GM12878 (cell line): Measurements from ENCODE around the gene GGT1. TPM values are rescaled to one million over a fixed set of nuclear protein-coding genes. Genes with fewer than 3 reads are reported as not detected.

Experiments
- BACH1 ChIP-seq: fragments of 450-650 bp; IDR thresholded peaks from 2 replicates; pipeline ENCODE4 v1.6.1; 2017; ENCODE audit warnings: mild to moderate bottlenecking, borderline replicate concordance
- BMI1 ChIP-seq: fragments of 450-650 bp; IDR thresholded peaks from 2 replicates; pipeline ENCODE4 v1.6.1; 2016; ENCODE audit warnings: mild to moderate bottlenecking, moderate library complexity, borderline replicate concordance
- CBFB ChIP-seq: IDR thresholded peaks from 2 replicates; pipeline ENCODE4 v1.6.1; 2016; ENCODE audit warnings: antibody characterized with exemption, low read depth
- CEBPB ChIP-seq, 2 experiments: fragments of 150-350 bp in 1 of 2; IDR thresholded peaks; 2 replicates each; pipeline ENCODE4 v1.6.1; 2012 to 2014; ENCODE audit warnings: low read depth in 2 of 2, low read length in 2 of 2, borderline replicate concordance in 1 of 2, inconsistent platforms in 1 of 2
- CHD2 ChIP-seq: IDR thresholded peaks from 2 replicates; pipeline ENCODE4 v1.6.1; 2011; ENCODE audit warnings: low read depth, low read length, improper control_type of control experiment, borderline replicate concordance
- DPF2 ChIP-seq: fragments of 450-650 bp; IDR thresholded peaks from 2 replicates; pipeline ENCODE4 v1.6.1; 2017; ENCODE audit warnings: mild to moderate bottlenecking
- EGR1 ChIP-seq, 2 experiments: IDR thresholded peaks; 1 replicate in 1 of 2; 2 replicates in 1 of 2; pipeline ENCODE4 v1.6.1; 2011 to 2012; ENCODE audit warnings: low read depth in 2 of 2, low read length in 2 of 2, borderline replicate concordance in 1 of 2, mild to moderate bottlenecking in 1 of 2, moderate library complexity in 1 of 2
- FOXK2 ChIP-seq: fragments of 450-650 bp; IDR thresholded peaks from 2 replicates; pipeline ENCODE4 v1.6.1; 2017; ENCODE audit warnings: mild to moderate bottlenecking, moderate library complexity
- HDGF ChIP-seq: fragments of 450-650 bp; IDR thresholded peaks from 2 replicates; pipeline ENCODE4 v1.6.1; 2016; ENCODE audit warnings: antibody characterized with exemption
- HSF1 ChIP-seq: fragments of 150-350 bp; IDR thresholded peaks from 2 replicates; pipeline ENCODE4 v1.6.1; 2014; ENCODE audit warnings: mild to moderate bottlenecking, low read depth, low read length
- JUND ChIP-seq: IDR thresholded peaks from 2 replicates; pipeline ENCODE4 v1.6.1; 2012; ENCODE audit warnings: low read depth, mild to moderate bottlenecking, low read length, improper control_type of control experiment, moderate library complexity
- MYB ChIP-seq: fragments of 150-350 bp; IDR thresholded peaks from 2 replicates; pipeline ENCODE4 v1.6.1; 2014; ENCODE audit warnings: mild to moderate bottlenecking, low read depth, low read length, borderline replicate concordance
- NFIC ChIP-seq: IDR thresholded peaks from 2 replicates; pipeline ENCODE4 v1.6.1; 2012; ENCODE audit warnings: low read depth, mild to moderate bottlenecking, inconsistent platforms, low read length, moderate library complexity
- NFXL1 ChIP-seq: fragments of 450-650 bp; IDR thresholded peaks from 2 replicates; pipeline ENCODE4 v1.6.1; 2017; ENCODE audit warnings: antibody characterized with exemption, mild to moderate bottlenecking, borderline replicate concordance
- NR2F1 ChIP-seq: fragments of 450-650 bp; conservative IDR thresholded peaks from 2 replicates; pipeline ENCODE4 v1.6.1; 2017; ENCODE audit warnings: mild to moderate bottlenecking
- PAX8 ChIP-seq: fragments of 450-650 bp; IDR thresholded peaks from 2 replicates; pipeline ENCODE4 v1.6.1; 2017; ENCODE audit warnings: mild to moderate bottlenecking, moderate library complexity
- STAT3 ChIP-seq: IDR thresholded peaks from 2 replicates; pipeline ENCODE4 v1.6.1; 2011; ENCODE audit warnings: low read depth, low read length, improper control_type of control experiment
- TCF12 ChIP-seq: IDR thresholded peaks from 2 replicates; pipeline ENCODE4 v1.6.1; 2011; ENCODE audit warnings: low read depth, mild to moderate bottlenecking, low read length
- YBX1 ChIP-seq: fragments of 450-650 bp; IDR thresholded peaks from 2 replicates; pipeline ENCODE4 v1.6.1; 2016; ENCODE audit warnings: antibody characterized with exemption
- ZBED1 ChIP-seq: IDR thresholded peaks from 2 replicates; pipeline ENCODE4 v1.6.1; 2016; ENCODE audit warnings: borderline replicate concordance
- ZNF207 ChIP-seq: fragments of 450-650 bp; IDR thresholded peaks from 2 replicates; pipeline ENCODE4 v1.6.1; 2014; ENCODE audit warnings: antibody characterized with exemption, mild to moderate bottlenecking, borderline replicate concordance
- ZSCAN29 ChIP-seq: fragments of 450-650 bp; IDR thresholded peaks from 2 replicates; pipeline ENCODE4 v1.6.1; 2017; ENCODE audit warnings: mild to moderate bottlenecking, moderate library complexity
- polyA plus RNA-seq, 11 experiments: library from polyadenylated mRNA; depleted of rRNA in 4 of 11; unstranded in 6 of 11; stranded (reverse) in 5 of 11; fragments of >200 nt; fragmentation: Nextera tagmentation in 4 of 11; fragmentation: Illumina TruSeq in 1 of 11; extraction: Ambion mirVana in 4 of 11; extraction: Trizol in 1 of 11; gene quantifications; 1 replicate in 1 of 11; 2 replicates in 10 of 11; pipeline versions ENCODE4 v1.2.1 to v1.2.3, GENCODE V29; 2011 to 2016; ENCODE audit warnings: inconsistent platforms in 2 of 11, missing spikeins in 2 of 11, low read depth in 1 of 11
- total RNA-seq, 4 experiments: library from RNA; depleted of rRNA in 3 of 4; stranded (reverse); fragments of >200 nt in 3 of 4; fragmentation: Illumina TruSeq in 1 of 4; extraction: Trizol in 1 of 4; gene quantifications; 2 replicates each; pipeline versions ENCODE4 v1.2.1 to v1.2.3, GENCODE V29; 2013 to 2021
- TF ChIP-seq, protein P1 (sequence below): fragments of 450-650 bp; IDR thresholded peaks from 2 replicates; pipeline ENCODE4 v1.6.1; 2017; ENCODE audit warnings: low read depth, mild to moderate bottlenecking, moderate library complexity

GGT1 gene
- total and polyA plus RNA-seq, 10 of the 15 experiments (the other 5 are each of a cell fraction or from before 2014, with no cell fraction given): 0.47 to 26.6 (median 9.1) TPM

DNA sequence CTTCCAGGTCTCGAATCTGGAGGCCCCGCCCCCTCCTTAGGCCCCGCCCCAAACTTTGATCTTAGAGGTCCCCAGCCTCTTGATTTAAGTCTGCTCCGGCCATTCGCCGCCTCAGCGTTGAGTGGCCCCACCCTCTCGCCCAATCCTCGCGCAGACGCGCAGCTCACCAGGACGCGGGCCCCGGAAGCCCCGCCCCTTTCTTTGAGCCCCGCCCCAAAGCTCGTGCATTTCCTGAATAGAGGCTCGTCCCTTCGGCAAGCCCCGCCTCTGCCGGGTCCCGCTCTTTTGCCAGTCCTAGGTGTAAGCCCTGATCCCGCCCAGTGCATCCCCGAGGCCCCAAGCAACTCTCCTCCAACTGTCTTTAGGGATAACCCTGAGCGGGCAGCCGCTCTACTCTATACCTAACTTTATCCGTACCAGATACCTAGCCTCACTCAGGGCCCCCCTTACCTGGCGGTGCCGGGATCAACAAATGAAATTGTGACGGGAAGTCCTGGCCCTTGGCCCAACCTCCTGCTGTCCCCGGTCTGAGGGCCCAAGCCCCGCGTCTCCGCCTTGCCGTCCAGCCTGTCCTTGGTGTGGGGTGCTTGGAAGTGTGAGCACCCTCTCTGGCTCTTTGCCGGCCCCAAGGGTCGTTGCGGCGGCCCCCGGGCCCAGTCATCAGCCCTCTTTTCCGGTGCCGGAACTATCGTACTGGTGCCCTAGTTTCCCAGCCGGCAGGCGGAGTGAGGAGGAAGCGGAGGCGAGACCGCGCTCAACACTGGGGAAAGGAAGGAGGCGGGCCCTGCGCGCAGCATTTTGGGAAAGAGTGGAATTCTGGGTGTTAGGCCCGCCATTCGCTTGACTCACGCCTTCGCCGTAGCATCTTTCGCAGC lies 47.6 kb upstream of the GGT1 start, which contains the start of gene SNRPD3 (continued):
- TF ChIP-seq BACH1 (peak; percentile 49; the same call in 1 of the 2 replicates), MYB (no peak), HSF1 (no peak), NR2F1 (peak; percentile 67), ZBED1 (no peak; the same call in 1 of the 2 replicates), ZSCAN29 (peak; percentile 54; the same call in 1 of the 2 replicates), TCF12 (no peak), DPF2 (peak; percentile 84), CBFB (peak; percentile 84), EGR1 (IDR thresholded peaks at IDR 0.05; ENCODE audit: borderline replicate concordance in 1 of 2, low read depth in 2 of 2, low read length in 2 of 2) (peak; percentile 31 to 92), PAX8 (no peak), CHD2 (peak; percentile 76; the same call in 1 of the 2 replicates), YBX1 (no peak), CEBPB (IDR thresholded peaks at IDR 0.05; ENCODE audit: borderline replicate concordance in 1 of 2, low read depth in 2 of 2, low read length in 2 of 2) (no peak), BMI1 (no peak), JUND (peak; percentile 55; the same call in 1 of the 2 replicates), ZNF207 (peak; percentile 99; the same call in 1 of the 2 replicates), STAT3 (no peak), HDGF (no peak), FOXK2 (peak; percentile 78; the same call in 1 of the 2 replicates), NFIC (0 out of 2 replicates have a peak, but pooled peaks have one; percentile 54), NFXL1 (no peak)
- TF ChIP-seq, protein P1, sequence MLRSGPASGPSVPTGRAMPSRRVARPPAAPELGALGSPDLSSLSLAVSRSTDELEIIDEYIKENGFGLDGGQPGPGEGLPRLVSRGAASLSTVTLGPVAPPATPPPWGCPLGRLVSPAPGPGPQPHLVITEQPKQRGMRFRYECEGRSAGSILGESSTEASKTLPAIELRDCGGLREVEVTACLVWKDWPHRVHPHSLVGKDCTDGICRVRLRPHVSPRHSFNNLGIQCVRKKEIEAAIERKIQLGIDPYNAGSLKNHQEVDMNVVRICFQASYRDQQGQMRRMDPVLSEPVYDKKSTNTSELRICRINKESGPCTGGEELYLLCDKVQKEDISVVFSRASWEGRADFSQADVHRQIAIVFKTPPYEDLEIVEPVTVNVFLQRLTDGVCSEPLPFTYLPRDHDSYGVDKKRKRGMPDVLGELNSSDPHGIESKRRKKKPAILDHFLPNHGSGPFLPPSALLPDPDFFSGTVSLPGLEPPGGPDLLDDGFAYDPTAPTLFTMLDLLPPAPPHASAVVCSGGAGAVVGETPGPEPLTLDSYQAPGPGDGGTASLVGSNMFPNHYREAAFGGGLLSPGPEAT: peak; percentile 99
